ENCODE data around the gene TIAM1. TPM values are rescaled to one million over a fixed set of nuclear protein-coding genes. Genes with fewer than 3 reads are reported as not detected.

The TIAM1 gene
- 10 to 100 TPM in 1 of 4 donors, 1 to 10 TPM in 3; 5.4 to 10.6 (median 6.0) TPM for total RNA-seq

GRCh38 chr21:31343680-31344480, at the start of gene TIAM1:
TSS of gene TIAM1 (minus strand) at chr21:31344261. CDS start at chr21:31266972, 77,289 bp downstream.
- peaks cover 0 to 10% (median 7%) of the 10 kb centered on the region in 4 donors for H3K4me1 ChIP-seq
- no peaks in the 10 kb centered on the region for H3K36me3 ChIP-seq
- H3K4me3 ChIP-seq = peak within 1 kb of the TSS; percentile 45 to 55 (median 48)
- peak; percentile 93 for DNase-seq (ENCODE audit: extremely low spot score)
- intact Hi-C loops (cut with DNase I) = no loop called here
- H3K27me3 ChIP-seq = peaks cover 0 to 62% (median 2%) of the 10 kb centered on the region in 4 donors
- peak within 1 kb of the TSS in 2 of 4 donors; percentile 29 to 31 for H3K27ac ChIP-seq (replicated peaks in 1 of 4)
- no peaks in the 10 kb centered on the region for H3K9me3 ChIP-seq
- 2% methylated on average over 30 of the region's 49 CpGs for WGBS
- TF ChIP-seq POLR2A (IDR thresholded peaks at IDR 0.05; ENCODE audit: low read depth) = no peak
- TF ChIP-seq EP300 (IDR thresholded peaks at IDR 0.05) = no peak
- TF ChIP-seq, protein P1, sequence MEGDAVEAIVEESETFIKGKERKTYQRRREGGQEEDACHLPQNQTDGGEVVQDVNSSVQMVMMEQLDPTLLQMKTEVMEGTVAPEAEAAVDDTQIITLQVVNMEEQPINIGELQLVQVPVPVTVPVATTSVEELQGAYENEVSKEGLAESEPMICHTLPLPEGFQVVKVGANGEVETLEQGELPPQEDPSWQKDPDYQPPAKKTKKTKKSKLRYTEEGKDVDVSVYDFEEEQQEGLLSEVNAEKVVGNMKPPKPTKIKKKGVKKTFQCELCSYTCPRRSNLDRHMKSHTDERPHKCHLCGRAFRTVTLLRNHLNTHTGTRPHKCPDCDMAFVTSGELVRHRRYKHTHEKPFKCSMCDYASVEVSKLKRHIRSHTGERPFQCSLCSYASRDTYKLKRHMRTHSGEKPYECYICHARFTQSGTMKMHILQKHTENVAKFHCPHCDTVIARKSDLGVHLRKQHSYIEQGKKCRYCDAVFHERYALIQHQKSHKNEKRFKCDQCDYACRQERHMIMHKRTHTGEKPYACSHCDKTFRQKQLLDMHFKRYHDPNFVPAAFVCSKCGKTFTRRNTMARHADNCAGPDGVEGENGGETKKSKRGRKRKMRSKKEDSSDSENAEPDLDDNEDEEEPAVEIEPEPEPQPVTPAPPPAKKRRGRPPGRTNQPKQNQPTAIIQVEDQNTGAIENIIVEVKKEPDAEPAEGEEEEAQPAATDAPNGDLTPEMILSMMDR (IDR thresholded peaks at IDR 0.05) = no peak
- TF ChIP-seq POLR2AphosphoS5 (IDR thresholded peaks at IDR 0.05) = peak; percentile 42 to 61

DNA sequence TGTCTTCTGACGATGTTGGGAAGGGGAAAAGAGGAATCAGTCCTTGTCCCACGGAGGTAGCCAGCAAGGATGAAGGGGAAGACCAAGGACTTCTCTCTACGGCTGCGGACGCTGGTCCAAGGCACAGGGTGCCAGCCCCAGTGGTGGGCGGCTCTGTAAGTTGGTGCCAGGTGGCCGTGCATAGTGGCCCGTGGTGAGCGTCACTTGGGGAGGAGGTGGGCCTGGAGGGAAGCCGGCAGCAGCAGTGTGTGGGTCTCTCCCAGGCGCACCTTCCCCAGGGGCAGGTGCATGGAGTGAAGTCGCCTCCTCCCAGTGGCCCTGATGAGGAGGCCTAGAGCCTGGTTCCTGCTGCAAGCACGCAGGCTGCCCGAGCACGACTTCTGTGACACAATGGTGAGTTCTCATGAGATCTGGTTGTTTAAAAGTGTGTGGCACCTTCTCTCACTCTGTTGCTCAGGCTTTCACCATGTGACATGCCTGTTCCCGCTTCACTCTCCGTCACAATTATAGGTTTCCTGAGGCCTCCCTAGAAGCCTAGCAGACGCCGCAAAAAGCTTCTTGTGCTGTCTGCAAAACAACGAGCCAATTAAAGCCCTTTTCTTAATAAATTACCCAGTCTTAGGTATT, 43.6 kb upstream of the TIAM1 start:
- Histone ChIP-seq H3K27ac (replicated peaks in 1 of 4) (no peak overlapping the region), H3K9me3 (no peaks in the 10 kb centered on the region), H3K4me1 (no peaks in the 10 kb centered on the region), H3K4me3 (no peak overlapping the region), H3K27me3 (no peaks in the 10 kb centered on the region), H3K36me3 (no peaks in the 10 kb centered on the region)
- intact Hi-C loops (cut with DNase I) = no loop called here
- TF ChIP-seq EP300 (IDR thresholded peaks at IDR 0.05) = no peak
- TF ChIP-seq, protein P1 (IDR thresholded peaks at IDR 0.05) = no peak
- no peak for DNase-seq (ENCODE audit: extremely low spot score)
- WGBS = 91% methylated on average over 15 of the region's 20 CpGs

DNA sequence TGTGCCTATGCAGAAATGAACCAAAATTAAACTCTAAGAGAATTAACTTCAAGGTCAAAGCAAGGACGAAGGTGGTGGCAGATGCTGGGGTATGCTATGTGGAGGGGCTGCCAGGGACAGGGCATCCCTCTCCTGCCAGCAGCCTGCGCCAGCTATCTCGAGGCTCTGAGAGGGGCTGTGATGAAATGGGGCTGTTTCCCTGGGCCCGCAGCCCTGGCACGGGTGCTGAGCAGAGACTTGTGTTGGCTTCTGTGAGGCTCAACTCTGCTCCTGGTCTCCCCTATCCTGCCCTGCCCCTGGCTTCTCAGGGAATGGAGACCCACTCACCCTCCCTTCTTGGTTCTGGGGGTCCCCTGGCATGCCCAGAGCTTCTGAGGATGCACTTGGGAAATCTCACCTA, 41.9 kb upstream of the TIAM1 start:
- no peaks in the 10 kb centered on the region for H3K9me3 ChIP-seq
- no peaks in the 10 kb centered on the region for H3K36me3 ChIP-seq
- no peaks in the 10 kb centered on the region for H3K4me1 ChIP-seq
- H3K27me3 ChIP-seq = no peaks in the 10 kb centered on the region
- no peak overlapping the region for H3K27ac ChIP-seq (replicated peaks in 1 of 4)
- no peak for DNase-seq (ENCODE audit: extremely low spot score)
- intact Hi-C loops (cut with DNase I) = no loop called here
- no peak for TF ChIP-seq POLR2A (IDR thresholded peaks at IDR 0.05; ENCODE audit: low read depth)
- TF ChIP-seq POLR2AphosphoS5 (IDR thresholded peaks at IDR 0.05) = no peak
- TF ChIP-seq, protein P1 (IDR thresholded peaks at IDR 0.05) = no peak
- TF ChIP-seq EP300 (IDR thresholded peaks at IDR 0.05) = no peak
- H3K4me3 ChIP-seq = no peak overlapping the region
- WGBS = 86% methylated on average over 5 of the region's 5 CpGs

DNA sequence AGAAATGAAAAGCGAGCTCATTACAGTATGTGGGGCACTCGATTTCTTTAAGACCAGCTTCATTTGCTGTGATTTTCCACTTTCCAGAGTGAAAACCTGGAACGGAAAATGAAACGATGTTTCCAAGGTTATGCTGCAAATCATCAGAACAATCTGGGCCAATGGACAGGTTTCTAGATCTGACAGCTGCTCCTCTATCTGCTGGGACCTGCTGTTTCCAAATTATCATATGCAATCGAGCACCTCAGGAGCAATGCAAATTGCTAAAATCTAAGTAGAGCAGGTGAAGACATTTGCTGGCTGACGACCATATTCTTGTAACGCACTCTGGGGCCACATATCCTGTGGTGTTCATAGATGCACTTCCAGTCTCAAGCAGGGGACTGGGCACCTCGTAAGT, 39.7 kb upstream of the TIAM1 start:
- no peaks in the 10 kb centered on the region for H3K27me3 ChIP-seq
- TF ChIP-seq, protein P1 (IDR thresholded peaks at IDR 0.05) = no peak
- no peak for TF ChIP-seq POLR2AphosphoS5 (IDR thresholded peaks at IDR 0.05)
- no peaks in the 10 kb centered on the region for H3K36me3 ChIP-seq
- H3K4me1 ChIP-seq = no peaks in the 10 kb centered on the region
- no peaks in the 10 kb centered on the region for H3K9me3 ChIP-seq
- WGBS = 86% methylated on average over 8 of the region's 8 CpGs
- DNase-seq (ENCODE audit: extremely low spot score) = no peak
- no peak overlapping the region for H3K4me3 ChIP-seq
- no peak overlapping the region for H3K27ac ChIP-seq (replicated peaks in 1 of 4)
- intact Hi-C loops (cut with DNase I) = no loop called here

All from esophagus muscularis mucosa (tissue), 4 donors.